ENCODE data around the gene C16orf89. TPM values are rescaled to one million over a fixed set of nuclear protein-coding genes. Genes with fewer than 3 reads are reported as not detected.

C16orf89 gene
- total RNA-seq, 4 donors from 2014 or later, result not detected

- no peaks in the 10 kb centered on the region for H3K36me3 ChIP-seq
- no peak overlapping the region for H3K4me3 ChIP-seq
- H3K27me3 ChIP-seq, result no peaks in the 10 kb centered on the region
- intact Hi-C loops (cut with DNase I; ENCODE audit: low total_unique reads) (no loop called here), in situ Hi-C loops (cut with MboI; ENCODE audit: low sequenced_read_pairs in 4 of 4) (no loop called here)
- H3K9me3 ChIP-seq, result no peaks in the 10 kb centered on the region
- H3K27ac ChIP-seq, result no peak overlapping the region
- no peak for TF ChIP-seq POLR2A (IDR thresholded peaks at IDR 0.05)
- TF ChIP-seq CTCF (IDR thresholded peaks at IDR 0.05 in 4 of 5, conservative IDR thresholded peaks at IDR 0.05 in 1 of 5), result no peak
- DNase-seq, result no peak
- no peak for ATAC-seq
- no peaks in the 10 kb centered on the region for H3K4me1 ChIP-seq
Measured at GRCh38 chr16:5003211-5003610, 62.5 kb downstream of the C16orf89 start.

- no peak overlapping the region for H3K27ac ChIP-seq
- H3K27me3 ChIP-seq, result no peaks in the 10 kb centered on the region
- no peak for DNase-seq
- H3K9me3 ChIP-seq, result no peaks in the 10 kb centered on the region
- no peaks in the 10 kb centered on the region for H3K36me3 ChIP-seq
- ATAC-seq, result no peak
- no peaks in the 10 kb centered on the region for H3K4me1 ChIP-seq
- intact Hi-C loops (cut with DNase I; ENCODE audit: low total_unique reads), result no loop called here
- in situ Hi-C loops (cut with MboI; ENCODE audit: low sequenced_read_pairs in 4 of 4), result no loop called here
- TF ChIP-seq CTCF (IDR thresholded peaks at IDR 0.05 in 4 of 5, conservative IDR thresholded peaks at IDR 0.05 in 1 of 5) (no peak), POLR2A (IDR thresholded peaks at IDR 0.05) (no peak)
- H3K4me3 ChIP-seq, result no peak overlapping the region
Measured at GRCh38 chr16:5002699-5003143, 63.0 kb downstream of the C16orf89 start.

- no peak for TF ChIP-seq CTCF (IDR thresholded peaks at IDR 0.05 in 4 of 5, conservative IDR thresholded peaks at IDR 0.05 in 1 of 5)
- no peak for TF ChIP-seq POLR2A (IDR thresholded peaks at IDR 0.05)
- Histone ChIP-seq H3K9me3 (no peaks in the 10 kb centered on the region), H3K36me3 (no peaks in the 10 kb centered on the region), H3K27ac (no peak overlapping the region), H3K4me1 (no peaks in the 10 kb centered on the region), H3K4me3 (no peak overlapping the region), H3K27me3 (no peaks in the 10 kb centered on the region)
- no peak for ATAC-seq
- DNase-seq, result no peak
- in situ Hi-C loops (cut with MboI; ENCODE audit: low sequenced_read_pairs in 4 of 4), result no loop called here
- intact Hi-C loops (cut with DNase I; ENCODE audit: low total_unique reads), result no loop called here
Measured at GRCh38 chr16:5001986-5002385, 63.8 kb downstream of the C16orf89 start.

GRCh38 chr16:5001571-5001970 is 64.2 kb downstream of the C16orf89 start:
- H3K36me3 ChIP-seq, result no peaks in the 10 kb centered on the region
- intact Hi-C loops (cut with DNase I; ENCODE audit: low total_unique reads) (no loop called here), in situ Hi-C loops (cut with MboI; ENCODE audit: low sequenced_read_pairs in 4 of 4) (no loop called here)
- no peaks in the 10 kb centered on the region for H3K9me3 ChIP-seq
- H3K27me3 ChIP-seq, result no peaks in the 10 kb centered on the region
- TF ChIP-seq CTCF (IDR thresholded peaks at IDR 0.05 in 4 of 5, conservative IDR thresholded peaks at IDR 0.05 in 1 of 5) (no peak), POLR2A (IDR thresholded peaks at IDR 0.05) (no peak)
- no peak overlapping the region for H3K4me3 ChIP-seq
- H3K27ac ChIP-seq, result no peak overlapping the region
- DNase-seq (no peak), ATAC-seq (no peak)
- H3K4me1 ChIP-seq, result no peaks in the 10 kb centered on the region

GRCh38 chr16:5000573-5001001 is 65.2 kb downstream of the C16orf89 start:
- H3K36me3 ChIP-seq, result no peaks in the 10 kb centered on the region
- no peaks in the 10 kb centered on the region for H3K27me3 ChIP-seq
- no peak overlapping the region for H3K27ac ChIP-seq
- in situ Hi-C loops (cut with MboI; ENCODE audit: low sequenced_read_pairs in 4 of 4), result no loop called here
- H3K4me3 ChIP-seq, result no peak overlapping the region
- H3K9me3 ChIP-seq, result no peaks in the 10 kb centered on the region
- ATAC-seq (no peak), DNase-seq (no peak)
- intact Hi-C loops (cut with DNase I; ENCODE audit: low total_unique reads), result no loop called here
- no peaks in the 10 kb centered on the region for H3K4me1 ChIP-seq
- TF ChIP-seq CTCF (IDR thresholded peaks at IDR 0.05 in 4 of 5, conservative IDR thresholded peaks at IDR 0.05 in 1 of 5), result no peak
- TF ChIP-seq POLR2A (IDR thresholded peaks at IDR 0.05), result no peak

All from gastrocnemius medialis (tissue), 4 donors.